GM21576 (cell line): ENCODE data around the gene NDUFA8.
A peak's percentile ranks its signal among the peaks of the same experiment; 100 is the strongest.

ENCODE experiments used
- ATAC-seq: cut with Tn5 transposase; IDR thresholded peaks from one replicate; pipeline ENCODE4 v1.9.1; 2021; ENCODE audit warnings: mild to moderate bottlenecking, moderate library complexity; ENCODE audit not compliant: unreplicated experiment

Gene NDUFA8

GRCh38 chr9:122138560-122139268 lies 20.9 kb downstream of the NDUFA8 start:
- ATAC-seq = no peak

- no peak for ATAC-seq
Observed at GRCh38 chr9:122135529-122135859, 24.1 kb downstream of the NDUFA8 start.

- no peak for ATAC-seq
Observed at GRCh38 chr9:122134822-122135528, 24.6 kb downstream of the NDUFA8 start.

- no peak for ATAC-seq
Observed at GRCh38 chr9:122133984-122134535, 25.5 kb downstream of the NDUFA8 start.

GRCh38 chr9:122133263-122133983 lies 26.2 kb downstream of the NDUFA8 start:
- ATAC-seq = no peak

GRCh38 chr9:122132539-122132938 lies 27.0 kb downstream of the NDUFA8 start:
- ATAC-seq = no peak

GRCh38 chr9:122131401-122132001 lies 28.1 kb downstream of the NDUFA8 start:
- ATAC-seq = no peak

GRCh38 chr9:122130837-122131236 lies 28.7 kb downstream of the NDUFA8 start:
- no peak for ATAC-seq

- ATAC-seq = no peak
Observed at GRCh38 chr9:122129969-122130368, 29.6 kb downstream of the NDUFA8 start.

- ATAC-seq = no peak
Observed at GRCh38 chr9:122128969-122129343, 30.6 kb downstream of the NDUFA8 start.

GRCh38 chr9:122128007-122128968 lies 31.3 kb downstream of the NDUFA8 start:
- ATAC-seq = no peak

- no peak for ATAC-seq
Observed at GRCh38 chr9:122127396-122127798, 32.2 kb downstream of the NDUFA8 start.

GRCh38 chr9:122126331-122127261 lies 33.0 kb downstream of the NDUFA8 start:
- no peak for ATAC-seq

- no peak for ATAC-seq
Observed at GRCh38 chr9:122125509-122126330, 33.9 kb downstream of the NDUFA8 start.

- ATAC-seq = peak; percentile 50
Observed at GRCh38 chr9:122125158-122125508, 34.4 kb downstream of the NDUFA8 start.

- ATAC-seq = no peak
Observed at GRCh38 chr9:122124528-122124927, 35.1 kb downstream of the NDUFA8 start.

GRCh38 chr9:122124048-122124447 lies 35.5 kb downstream of the NDUFA8 start:
- ATAC-seq = no peak

GRCh38 chr9:122122903-122123632 lies 36.5 kb downstream of the NDUFA8 start:
- ATAC-seq = no peak
